ENCODE measurements around the gene PPP1R16B.

GRCh38 chr20:38883081-38883980 is 77.8 kb downstream of the PPP1R16B start:
- no peak for TF ChIP-seq ATF7 (IDR thresholded peaks at IDR 0.05; ENCODE audit: low read depth)
- no peak for TF ChIP-seq TCF12 (IDR thresholded peaks at IDR 0.05; ENCODE audit: low read depth, low read length)
- no peak for TF ChIP-seq YY1 (IDR thresholded peaks at IDR 0.05; ENCODE audit: low read depth, low read length)
- TF ChIP-seq RFX5 (IDR thresholded peaks at IDR 0.05; ENCODE audit: low read depth, low read length): no peak
- TF ChIP-seq, protein P1, sequence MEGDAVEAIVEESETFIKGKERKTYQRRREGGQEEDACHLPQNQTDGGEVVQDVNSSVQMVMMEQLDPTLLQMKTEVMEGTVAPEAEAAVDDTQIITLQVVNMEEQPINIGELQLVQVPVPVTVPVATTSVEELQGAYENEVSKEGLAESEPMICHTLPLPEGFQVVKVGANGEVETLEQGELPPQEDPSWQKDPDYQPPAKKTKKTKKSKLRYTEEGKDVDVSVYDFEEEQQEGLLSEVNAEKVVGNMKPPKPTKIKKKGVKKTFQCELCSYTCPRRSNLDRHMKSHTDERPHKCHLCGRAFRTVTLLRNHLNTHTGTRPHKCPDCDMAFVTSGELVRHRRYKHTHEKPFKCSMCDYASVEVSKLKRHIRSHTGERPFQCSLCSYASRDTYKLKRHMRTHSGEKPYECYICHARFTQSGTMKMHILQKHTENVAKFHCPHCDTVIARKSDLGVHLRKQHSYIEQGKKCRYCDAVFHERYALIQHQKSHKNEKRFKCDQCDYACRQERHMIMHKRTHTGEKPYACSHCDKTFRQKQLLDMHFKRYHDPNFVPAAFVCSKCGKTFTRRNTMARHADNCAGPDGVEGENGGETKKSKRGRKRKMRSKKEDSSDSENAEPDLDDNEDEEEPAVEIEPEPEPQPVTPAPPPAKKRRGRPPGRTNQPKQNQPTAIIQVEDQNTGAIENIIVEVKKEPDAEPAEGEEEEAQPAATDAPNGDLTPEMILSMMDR (IDR thresholded peaks at IDR 0.05 in 2 of 3, conservative IDR thresholded peaks at IDR 0.05 in 1 of 3; ENCODE audit: control insufficient read depth in 2 of 3, extremely low read depth in 1 of 3, insufficient read depth in 1 of 3, low read depth in 3 of 3, low read length in 3 of 3): no peak

Data from GM12878 (cell line).